ENCODE results near the gene ZNF816.
A peak's percentile ranks its signal among the peaks of the same experiment; 100 is the strongest.
"Not testable (repeated sequence)": the region's sequence is repeated elsewhere in the genome, so short reads cannot be mapped to it uniquely, and the experiment has no call there.

Gene ZNF816

GRCh38 chr19:52959613-52960295, 2.9 kb downstream of the ZNF816 start:
- DNase-seq: no peak

DNA sequence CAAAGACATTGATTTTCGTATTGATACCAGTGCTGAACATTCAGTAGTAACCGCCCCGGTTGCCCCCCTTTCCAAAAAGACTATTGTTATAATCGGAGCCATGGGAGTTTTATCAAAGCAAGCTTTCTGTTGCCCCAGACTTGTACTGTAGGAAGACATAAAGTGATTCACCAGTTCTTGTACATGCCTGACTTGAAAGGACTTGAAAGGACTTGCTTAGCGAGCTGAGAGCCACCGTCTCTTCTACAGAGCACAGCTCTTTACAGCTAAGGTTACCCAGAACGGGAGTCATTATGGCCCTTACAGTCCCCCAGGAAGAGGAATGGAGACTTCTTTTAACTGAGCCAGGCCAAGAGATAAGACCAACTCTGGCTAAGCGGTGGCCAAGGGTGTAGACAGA, 5.1 kb downstream of the ZNF816 start:
- DNase-seq: no peak

GRCh38 chr19:52956917-52957316, 5.8 kb downstream of the ZNF816 start:
- no peak for DNase-seq

DNA sequence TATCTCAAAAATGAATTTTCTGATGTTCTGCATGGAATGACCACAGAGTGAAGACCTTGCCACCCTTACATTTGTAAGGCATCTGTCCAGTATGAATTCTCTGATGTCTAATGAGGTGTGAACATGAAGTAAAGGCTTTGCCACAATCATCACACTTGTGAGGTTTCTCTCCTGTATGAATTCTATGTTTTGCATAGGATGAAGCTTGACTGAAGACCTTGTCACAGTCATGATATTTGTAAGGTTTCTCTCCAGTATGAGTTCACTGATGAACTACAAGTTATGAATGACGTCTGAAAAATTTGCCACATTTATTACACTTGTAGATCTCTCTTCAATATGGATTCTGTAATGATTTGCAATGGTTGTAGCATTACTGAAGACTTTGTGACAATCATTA, 13.3 kb downstream of the ZNF816 start:
- DNase-seq: no peak

DNA sequence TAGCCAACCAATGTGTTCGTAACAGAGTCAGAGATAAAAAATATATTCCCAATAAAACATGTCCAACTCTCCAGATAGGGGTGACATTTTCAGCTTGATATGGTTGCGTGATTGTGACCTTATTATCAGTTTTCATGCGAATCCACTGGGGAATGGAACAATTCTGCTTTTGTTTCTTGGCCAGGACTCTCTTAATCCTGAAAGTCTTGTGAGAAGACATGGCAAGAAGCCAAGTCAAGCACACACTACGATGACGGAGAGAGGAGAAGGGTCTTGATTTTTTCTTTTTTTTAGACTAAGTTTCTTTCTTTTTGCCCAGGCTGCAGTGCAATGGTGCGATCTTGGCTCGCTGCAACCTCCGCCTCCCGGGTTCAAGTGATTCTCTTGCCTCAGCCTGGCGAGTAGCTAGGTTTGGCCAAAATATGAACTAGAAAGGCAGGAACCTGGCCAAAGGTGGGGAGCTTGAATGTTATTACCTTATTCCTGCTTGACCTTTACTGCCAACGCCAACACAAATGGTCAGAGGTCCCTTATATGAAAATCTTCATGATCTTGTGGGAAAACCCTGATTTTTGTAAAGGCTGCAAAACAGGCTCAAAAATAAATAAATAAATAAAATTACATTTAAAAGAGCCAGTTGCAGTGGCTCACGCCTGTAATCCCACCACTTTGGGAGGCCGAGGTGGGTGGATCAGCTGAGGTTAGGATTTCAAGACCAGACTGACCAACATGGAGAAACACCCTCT, 14.5 kb downstream of the ZNF816 start:
- no peak for DNase-seq

DNA sequence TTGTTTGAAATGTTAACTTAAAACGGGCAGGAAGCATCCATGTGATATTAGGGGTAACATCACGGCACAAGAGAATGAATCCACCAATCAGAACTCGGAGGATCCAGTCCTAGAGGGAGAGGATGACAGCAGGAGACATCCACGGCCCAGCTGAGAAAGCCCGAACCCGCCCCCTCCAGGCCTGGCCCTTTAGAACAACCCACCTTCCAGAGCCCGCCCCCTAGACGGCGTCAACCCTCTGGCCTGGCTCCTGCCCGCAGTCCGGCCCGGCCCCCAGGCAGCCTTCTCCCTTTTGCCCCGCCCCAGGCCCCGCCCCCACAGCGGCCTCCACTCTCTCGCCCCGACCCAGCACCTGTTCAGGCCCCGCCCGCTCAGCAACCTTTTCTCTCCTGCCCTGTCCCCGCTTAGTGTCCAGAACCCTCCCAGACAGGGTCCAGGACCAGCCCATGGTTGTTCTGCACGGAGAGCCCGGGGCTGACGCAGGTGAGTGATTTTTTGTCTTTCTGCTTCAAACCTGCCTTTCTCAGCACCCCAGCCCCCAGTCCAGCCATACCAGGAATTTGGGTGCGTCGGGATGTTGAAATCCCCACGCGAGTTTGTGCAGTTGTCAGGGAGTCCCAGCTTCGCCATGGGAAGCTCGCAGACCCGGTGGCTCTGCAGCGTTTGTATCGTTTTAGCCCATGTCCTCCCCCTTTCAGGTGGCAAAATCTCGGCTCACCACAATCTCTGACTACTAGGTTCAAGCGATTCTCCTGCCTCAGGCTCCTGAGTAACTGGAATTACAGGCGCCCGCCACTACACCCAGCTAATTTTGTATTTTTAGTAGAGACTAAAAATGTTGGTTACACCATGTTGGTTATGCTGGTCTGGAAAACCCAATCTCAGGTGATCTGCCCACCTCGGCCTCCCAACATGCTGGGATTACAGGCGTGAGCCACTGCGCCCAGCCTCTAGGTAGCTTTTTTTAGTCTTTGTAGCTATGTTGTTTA, 16.1 kb downstream of the ZNF816 start:
- peak; percentile 68 to 79 for DNase-seq

GRCh38 chr19:52945652-52946321, 16.9 kb downstream of the ZNF816 start:
- DNase-seq: no peak

DNA sequence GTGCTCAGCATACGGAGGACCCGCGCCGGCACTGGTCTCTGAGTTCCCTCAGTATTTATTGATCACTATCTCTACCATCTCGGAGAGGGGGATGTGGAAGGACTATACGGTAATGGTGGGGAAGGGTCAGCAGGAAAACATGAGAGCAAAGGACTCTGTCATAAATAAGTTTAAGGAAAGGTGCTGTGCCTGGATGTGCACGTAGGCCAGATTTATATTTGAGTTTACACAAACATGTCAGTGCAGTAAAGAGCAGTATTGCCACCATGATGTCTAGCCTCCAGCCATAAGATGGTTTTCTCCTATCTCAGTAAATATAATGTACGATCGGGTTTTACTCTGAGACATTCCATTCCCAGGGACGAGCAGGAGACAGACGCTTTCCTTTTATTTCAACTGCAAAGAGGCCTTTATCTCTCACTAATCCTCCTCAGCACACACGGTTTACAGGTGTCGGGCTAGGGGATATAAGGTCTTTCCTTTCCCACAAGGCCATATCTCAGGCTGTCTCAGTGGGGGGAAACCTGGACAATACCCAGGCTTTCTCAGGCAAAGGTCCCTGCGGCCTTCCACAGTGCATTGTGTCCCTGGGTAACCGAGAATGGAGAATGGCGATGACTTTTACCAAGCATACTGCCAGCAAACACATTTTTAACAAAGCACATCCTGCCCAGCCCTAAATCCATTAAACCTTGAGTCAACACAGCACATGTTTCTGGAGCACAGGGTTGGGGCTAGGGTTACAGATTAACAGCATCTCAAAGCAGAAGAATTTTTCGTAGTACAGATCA, 17.8 kb downstream of the ZNF816 start:
- not testable (repeated sequence) for DNase-seq

DNA sequence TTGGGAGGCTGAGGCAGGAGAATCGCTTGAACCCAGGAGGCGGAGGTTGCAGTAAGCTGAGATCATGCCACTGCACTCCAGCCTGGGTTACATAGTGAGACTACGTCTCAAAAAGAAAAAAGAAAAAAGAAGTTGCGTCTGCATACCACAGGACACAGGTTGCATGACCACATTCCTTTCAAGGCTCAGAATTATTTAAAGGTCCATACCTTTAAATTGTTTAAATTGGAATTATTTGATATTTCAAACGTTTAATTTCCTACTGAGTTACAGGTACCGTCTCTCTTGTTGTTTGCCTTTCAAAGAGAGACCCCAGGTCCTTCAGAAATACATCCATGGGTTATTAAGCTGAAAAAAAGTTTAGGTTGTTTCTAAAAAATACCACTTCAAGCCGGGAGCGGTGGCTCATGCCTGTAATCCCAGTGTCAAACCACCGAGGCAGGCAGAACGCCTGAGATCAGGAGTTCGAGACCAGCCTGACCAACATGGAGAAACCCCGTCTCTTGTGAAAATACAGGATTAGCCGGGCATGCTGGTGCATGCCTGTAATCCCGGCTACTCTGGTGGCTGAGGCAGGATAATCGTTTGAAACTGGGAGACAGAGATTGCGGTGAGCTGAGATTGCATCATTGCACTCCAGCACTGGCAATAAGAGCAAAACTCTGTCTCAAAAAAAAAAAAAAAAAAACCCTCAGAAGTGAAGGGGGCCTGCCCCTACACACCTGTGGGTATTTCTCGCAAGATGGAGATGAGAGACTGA, 18.6 kb downstream of the ZNF816 start:
- DNase-seq: no peak

DNA sequence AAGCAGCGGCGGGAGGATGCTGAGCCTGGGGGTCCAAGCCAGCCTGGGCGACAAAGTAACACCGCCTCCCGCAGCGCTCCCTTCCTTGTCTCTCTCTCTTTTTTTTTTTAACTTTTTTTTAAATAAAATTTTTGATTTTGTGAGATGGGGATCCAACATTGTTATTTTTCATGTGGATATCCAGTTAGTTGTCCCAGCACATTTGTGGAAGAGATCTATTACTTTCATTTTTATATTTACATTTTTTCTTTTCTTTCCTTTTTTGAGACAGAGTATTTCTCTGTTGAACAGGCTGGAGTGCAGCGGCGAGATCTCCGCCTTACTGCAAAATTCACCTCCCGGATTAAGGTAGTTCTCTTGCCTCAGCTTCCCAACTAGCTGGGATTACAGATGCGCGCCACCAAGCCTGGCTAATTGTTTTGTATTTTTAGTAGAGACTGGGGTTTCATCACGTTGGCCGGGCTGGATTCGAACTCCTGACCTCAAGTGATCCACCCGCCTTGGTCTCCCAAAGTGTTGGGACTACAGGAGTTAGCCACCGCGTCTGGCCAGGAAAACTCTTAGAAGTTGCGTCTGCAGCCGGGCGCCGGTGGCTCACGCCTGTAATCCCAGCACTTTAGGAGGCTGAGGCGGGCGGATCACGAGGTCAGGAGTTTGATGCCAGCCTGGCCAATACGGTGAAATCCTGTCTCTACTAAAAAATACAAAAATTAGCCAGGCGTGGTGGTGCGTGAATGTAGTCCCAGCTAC, 19.4 kb downstream of the ZNF816 start:
- no peak for DNase-seq

DNA sequence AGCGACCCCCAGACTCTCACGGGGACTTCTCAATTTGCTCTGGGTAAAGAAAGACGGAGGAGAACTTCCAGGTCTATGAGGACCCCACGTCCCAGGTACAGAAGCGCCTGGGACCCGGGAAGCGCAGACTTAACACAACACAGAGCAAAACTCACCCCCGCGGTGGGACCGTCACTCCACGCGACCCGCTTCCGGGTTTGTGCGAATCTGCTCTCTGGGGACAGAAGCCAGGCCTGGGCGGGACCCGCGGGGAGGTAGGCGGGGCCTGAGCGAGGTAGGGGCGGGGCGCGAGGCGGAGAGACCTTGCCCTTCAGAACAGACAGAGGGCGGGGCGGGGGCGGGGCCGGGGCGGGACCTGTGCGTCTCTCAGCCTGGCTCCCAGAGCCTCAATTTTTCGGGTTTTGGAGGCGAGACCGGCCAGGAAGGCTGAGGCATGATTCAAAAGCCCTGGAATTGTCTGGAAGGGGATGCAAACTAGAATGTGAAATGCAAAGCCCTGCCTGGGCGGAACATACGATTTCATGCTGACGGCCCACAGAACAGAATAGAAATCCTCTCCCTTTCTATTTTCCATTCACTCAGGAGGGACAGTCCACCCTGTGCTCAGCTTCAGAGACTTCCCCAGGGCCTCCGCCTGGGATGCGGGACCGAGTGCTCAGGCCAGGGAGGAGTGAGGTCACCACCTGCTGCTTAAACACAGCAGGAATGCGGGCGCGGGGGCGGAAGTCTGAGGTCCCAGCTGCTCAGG, 20.1 kb downstream of the ZNF816 start:
- peak; percentile 67 to 71 for DNase-seq

DNA sequence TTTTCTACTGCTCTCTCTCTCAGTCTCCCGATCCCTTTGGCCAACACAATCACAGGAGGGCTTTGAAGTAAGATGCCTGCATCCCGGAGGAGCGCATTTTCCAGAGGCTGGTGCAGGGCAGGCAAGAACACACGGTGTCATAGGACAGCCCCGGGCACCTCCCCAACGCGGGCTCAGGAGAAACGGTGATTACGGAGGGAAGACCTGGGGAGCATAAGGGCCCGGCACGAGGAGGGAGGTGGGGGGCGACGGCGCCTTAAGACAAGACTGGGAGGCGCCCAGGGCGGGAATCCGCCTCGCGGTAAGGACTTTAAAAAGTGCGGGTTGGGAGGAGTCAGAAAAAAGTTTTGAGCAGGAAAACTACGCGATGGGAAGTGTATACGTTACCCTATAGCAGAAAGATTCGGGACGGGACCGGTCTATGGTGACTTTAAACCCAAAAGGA, 20.7 kb downstream of the ZNF816 start:
- DNase-seq: peak in 1 of 2 experiments; percentile 23

- DNase-seq: not testable (repeated sequence)
Observed at GRCh38 chr19:52941523-52941922, 21.2 kb downstream of the ZNF816 start.

DNA sequence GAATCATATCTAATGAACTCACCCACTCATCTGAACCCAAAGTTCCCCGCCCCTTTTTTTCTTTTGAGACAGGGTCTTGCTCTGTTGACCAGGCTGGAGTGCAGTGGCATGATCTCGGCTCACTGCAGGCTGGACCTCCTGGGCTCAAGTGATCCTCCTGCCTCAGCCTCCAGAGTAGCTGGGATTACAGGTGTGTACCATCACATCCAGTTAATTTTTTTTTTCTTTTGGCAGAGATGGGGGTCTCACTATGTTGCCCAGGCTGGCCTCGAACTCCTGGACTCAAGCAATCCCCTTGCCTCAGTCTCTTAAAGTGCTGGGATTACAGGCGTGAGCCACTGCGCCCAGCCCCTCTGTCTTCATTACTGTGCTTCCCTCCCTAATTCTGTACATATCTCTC, 21.8 kb downstream of the ZNF816 start:
- DNase-seq: not testable (repeated sequence)

DNA sequence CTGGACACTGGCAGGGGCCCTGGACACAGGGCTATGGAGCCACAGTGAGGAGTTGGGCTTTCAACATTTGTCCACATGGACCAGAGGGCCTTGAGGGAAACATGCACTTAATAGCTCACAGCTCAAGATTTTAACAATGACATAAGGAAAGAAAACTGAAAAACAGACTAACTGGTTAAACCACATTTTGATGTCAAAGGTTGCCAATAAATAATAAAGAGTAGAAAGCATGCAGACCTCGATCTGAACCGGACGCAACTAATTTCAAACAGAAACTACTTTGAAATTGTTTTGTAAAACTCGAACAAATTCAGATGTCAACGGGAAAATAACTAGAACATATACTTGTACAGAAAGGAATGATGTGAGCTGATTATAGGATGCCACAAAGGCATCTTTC, 23.9 kb downstream of the ZNF816 start:
- no peak for DNase-seq

DNA sequence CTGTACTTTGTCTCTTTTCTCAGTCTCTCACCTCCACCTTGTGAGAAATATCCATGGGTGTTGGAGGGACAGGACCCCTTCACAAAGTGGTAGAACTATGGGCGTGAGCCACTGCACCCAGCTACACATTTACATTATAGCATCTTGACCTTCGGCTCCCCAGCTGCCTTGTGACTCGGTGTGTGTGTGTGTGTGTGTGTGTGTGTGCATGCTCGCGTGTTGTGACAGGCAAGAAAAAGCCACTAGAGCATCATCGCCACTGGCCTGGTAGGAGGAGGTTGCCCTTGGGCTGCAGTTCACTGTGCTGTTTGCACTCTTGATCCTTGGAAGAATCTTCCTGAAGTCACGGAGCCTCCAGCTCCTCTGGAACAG, 25.7 kb downstream of the ZNF816 start:
- no peak for DNase-seq

GRCh38 chr19:52936151-52936953, 26.3 kb downstream of the ZNF816 start:
- no peak for DNase-seq

DNA sequence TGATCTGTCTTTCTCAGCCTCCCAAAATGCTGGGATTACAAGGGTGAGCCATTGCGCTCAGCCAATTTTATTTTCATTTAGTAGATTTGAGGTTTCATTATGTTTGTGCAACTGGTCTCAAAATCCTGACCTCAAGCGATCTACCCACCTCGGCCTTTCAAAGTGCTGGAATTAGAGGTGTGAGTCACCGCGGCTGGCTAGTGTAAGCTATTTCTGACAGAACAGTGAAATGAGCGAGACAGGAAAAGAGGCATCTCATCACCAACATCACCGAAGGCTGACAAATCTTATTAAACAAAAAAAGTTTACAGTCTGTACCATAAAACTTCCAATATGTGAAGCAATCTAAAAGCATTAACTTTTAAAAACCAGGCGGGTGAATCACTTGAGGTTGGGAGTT, 27.2 kb downstream of the ZNF816 start:
- no peak for DNase-seq

DNA sequence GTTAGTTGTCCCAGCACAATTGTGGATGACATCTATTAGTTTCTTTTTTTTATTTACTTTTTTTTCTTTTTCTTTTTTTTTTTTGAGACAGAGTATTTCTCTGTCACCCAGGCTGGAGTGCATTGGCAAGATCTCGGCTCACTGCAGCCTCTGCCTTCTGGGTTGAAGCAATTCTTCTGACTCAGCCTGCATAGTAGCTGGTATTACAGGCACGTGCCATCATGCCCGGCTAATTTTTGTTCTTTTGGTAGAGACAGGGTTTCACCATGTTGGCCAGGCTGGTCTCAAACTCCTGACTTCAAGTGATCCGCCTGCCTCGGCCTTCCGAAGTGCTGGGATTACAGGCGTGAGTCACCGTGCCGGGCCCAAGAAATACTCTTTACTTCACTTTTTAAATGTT, 38.0 kb downstream of the ZNF816 start:
- DNase-seq: not testable (repeated sequence)
